ENCODE measurements around the gene KCNN3. TPM values are rescaled to one million over a fixed set of nuclear protein-coding genes. Genes with fewer than 3 reads are reported as not detected.

KCNN3 gene
- total and polyA plus RNA-seq, 2 donors (not counting 1 experiment from before 2014, with no cell fraction given) = 0.17 to 0.82 TPM

DNA sequence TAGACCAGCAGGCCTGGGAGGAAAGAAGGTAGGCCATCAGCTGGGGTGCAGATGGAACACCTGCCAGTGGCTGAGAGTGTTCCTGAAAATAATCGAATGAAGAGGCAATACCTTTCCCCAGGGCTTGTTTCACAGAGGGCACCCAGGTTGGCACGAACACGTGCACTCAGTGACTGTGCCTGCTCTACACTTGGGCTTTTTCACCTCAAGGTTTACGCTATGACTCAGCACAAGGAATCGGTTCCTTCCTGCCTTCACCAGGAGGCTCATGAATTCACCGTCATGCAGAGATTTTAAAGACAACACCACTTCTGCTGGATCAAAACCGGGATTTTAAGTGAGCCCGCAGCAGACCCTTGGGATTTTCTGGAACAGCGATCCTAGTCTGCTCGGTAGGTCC is 143.6 kb downstream of the KCNN3 start:
- no peak overlapping the region for H3K27ac ChIP-seq (ENCODE audit: low read length in 2 of 2)
- ChIA-PET CTCF (no interaction called here), POLR2A (no interaction called here)
- WGBS (ENCODE audit: insufficient coverage) = 17% methylated on average over 8 of the region's 10 CpGs
- H3K4me2 ChIP-seq (replicated peaks; ENCODE audit: low read depth, low read length, poor library complexity, severe bottlenecking) = no peak overlapping the region
- H3K9me3 ChIP-seq (ENCODE audit: control extremely low read depth in 1 of 3, control insufficient read depth in 2 of 3, insufficient read depth in 1 of 3, low read length in 2 of 3) = no peaks in the 10 kb centered on the region
- peaks cover 0 to 15% (median 0%) of the 10 kb centered on the region in 4 experiments for H3K27me3 ChIP-seq (replicated peaks in 1 of 4; ENCODE audit: control extremely low read depth in 1 of 4, control insufficient read depth in 3 of 4, insufficient read depth in 4 of 4, low read length in 3 of 4)
- no peaks in the 10 kb centered on the region for H3K36me3 ChIP-seq (replicated peaks in 1 of 2; ENCODE audit: control extremely low read depth in 1 of 2, control insufficient read depth in 1 of 2, extremely low read depth in 1 of 2, insufficient read depth in 2 of 2, low read length in 1 of 2)
- Mint-ChIP-seq H3K4me3 (no peak overlapping the region), H3K27ac (no peak overlapping the region), H3K9me3 (ENCODE audit: insufficient read depth) (no peaks in the 10 kb centered on the region), H3K27me3 (peaks cover 19% of the 10 kb centered on the region), H3K4me1 (no peaks in the 10 kb centered on the region)
- DNase-seq (no peak), ATAC-seq (ENCODE audit: low read depth) (no peak)
- no peaks in the 10 kb centered on the region for H4K20me1 ChIP-seq (ENCODE audit: control insufficient read depth, insufficient read depth, low read length, poor library complexity, severe bottlenecking)
- no peaks in the 10 kb centered on the region for H3K79me2 ChIP-seq (ENCODE audit: control insufficient read depth, insufficient read depth, low read length)
- H3K4me3 ChIP-seq (ENCODE audit: control extremely low read depth in 1 of 5, extremely low read depth in 1 of 5, insufficient read depth in 1 of 5, low read depth in 2 of 5, low read length in 4 of 5) = no peak overlapping the region
- no peak overlapping the region for H3K9ac ChIP-seq (ENCODE audit: low read length)
- H3K4me1 ChIP-seq (ENCODE audit: control insufficient read depth in 2 of 2, insufficient read depth in 2 of 2, low read length in 2 of 2) = no peaks in the 10 kb centered on the region
- no peak overlapping the region for H2AFZ ChIP-seq (ENCODE audit: insufficient read depth, low read depth, low read length, poor library complexity, severe bottlenecking)
- intact Hi-C loops (cut with micrococcal nuclease) = no loop called here
- TF ChIP-seq CTCF (IDR thresholded peaks at IDR 0.05) (no peak), EZH2 (IDR thresholded peaks at IDR 0.05; ENCODE audit: borderline replicate concordance, insufficient read depth, low read depth, low read length, poor library complexity, severe bottlenecking) (no peak)

DNA sequence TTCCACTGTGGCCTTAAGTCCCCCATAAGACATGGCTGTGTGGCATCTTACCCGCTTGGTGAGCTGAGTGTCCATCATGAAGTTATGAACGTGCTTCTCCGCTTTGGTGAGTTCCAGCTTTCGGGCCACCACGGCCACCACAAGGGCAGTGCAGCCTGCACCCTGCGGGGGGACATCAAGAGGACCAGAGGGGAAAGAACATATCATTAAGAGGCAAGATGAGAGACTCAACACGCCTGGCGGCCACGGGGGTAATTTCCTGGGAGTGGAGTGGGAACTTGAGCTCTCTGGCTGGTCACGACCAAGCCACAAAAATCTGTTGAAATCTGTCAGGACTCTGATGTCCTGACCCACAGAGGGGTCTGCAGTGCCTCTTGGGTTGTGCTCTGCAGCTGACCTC is 144.2 kb downstream of the KCNN3 start:
- Mint-ChIP-seq H3K27me3 (peaks cover 19% of the 10 kb centered on the region), H3K9me3 (ENCODE audit: insufficient read depth) (no peaks in the 10 kb centered on the region), H3K27ac (no peak overlapping the region), H3K4me3 (no peak overlapping the region), H3K4me1 (peaks cover 2% of the 10 kb centered on the region)
- no peak overlapping the region for H3K4me2 ChIP-seq (replicated peaks; ENCODE audit: low read depth, low read length, poor library complexity, severe bottlenecking)
- no peaks in the 10 kb centered on the region for H3K79me2 ChIP-seq (ENCODE audit: control insufficient read depth, insufficient read depth, low read length)
- H3K27me3 ChIP-seq (replicated peaks in 1 of 4; ENCODE audit: control extremely low read depth in 1 of 4, control insufficient read depth in 3 of 4, insufficient read depth in 4 of 4, low read length in 3 of 4) = peaks cover 0 to 15% (median 0%) of the 10 kb centered on the region in 4 experiments
- no peaks in the 10 kb centered on the region for H3K9me3 ChIP-seq (ENCODE audit: control extremely low read depth in 1 of 3, control insufficient read depth in 2 of 3, insufficient read depth in 1 of 3, low read length in 2 of 3)
- H3K9ac ChIP-seq (ENCODE audit: low read length) = no peak overlapping the region
- WGBS (ENCODE audit: insufficient coverage) = 92% methylated on average over 10 of the region's 10 CpGs
- no peaks in the 10 kb centered on the region for H4K20me1 ChIP-seq (ENCODE audit: control insufficient read depth, insufficient read depth, low read length, poor library complexity, severe bottlenecking)
- ATAC-seq (ENCODE audit: low read depth) = no peak
- intact Hi-C loops (cut with micrococcal nuclease) = no loop called here
- H3K27ac ChIP-seq (ENCODE audit: low read length in 2 of 2) = no peak overlapping the region
- H3K36me3 ChIP-seq (replicated peaks in 1 of 2; ENCODE audit: control extremely low read depth in 1 of 2, control insufficient read depth in 1 of 2, extremely low read depth in 1 of 2, insufficient read depth in 2 of 2, low read length in 1 of 2) = no peaks in the 10 kb centered on the region
- DNase-seq = no peak
- no peaks in the 10 kb centered on the region for H3K4me1 ChIP-seq (ENCODE audit: control insufficient read depth in 2 of 2, insufficient read depth in 2 of 2, low read length in 2 of 2)
- H2AFZ ChIP-seq (ENCODE audit: insufficient read depth, low read depth, low read length, poor library complexity, severe bottlenecking) = no peak overlapping the region
- CTCF ChIA-PET = no interaction called here
- POLR2A ChIA-PET = no interaction called here
- H3K4me3 ChIP-seq (ENCODE audit: control extremely low read depth in 1 of 5, extremely low read depth in 1 of 5, insufficient read depth in 1 of 5, low read depth in 2 of 5, low read length in 4 of 5) = no peak overlapping the region
- TF ChIP-seq EZH2 (IDR thresholded peaks at IDR 0.05; ENCODE audit: borderline replicate concordance, insufficient read depth, low read depth, low read length, poor library complexity, severe bottlenecking) (no peak), CTCF (IDR thresholded peaks at IDR 0.05) (no peak)

All from B cell (primary cell).